Upper lobe of left lung (tissue), 4 donors: ENCODE data around the gene OR10A6.

ENCODE experiments used
- CTCF ChIP-seq, 6 experiments: fragments of 450-650 bp in 4 of 6; fragments of 200-600 bp in 2 of 6; sonication (generic) in 2 of 6; IDR thresholded peaks; one replicate each; pipeline ENCODE4 v1.5.1; 2016 to 2019; ENCODE audit warnings: antibody characterized with exemption in 6 of 6
- EP300 ChIP-seq, 4 donors: sonication (generic); formaldehyde crosslinking; IDR thresholded peaks; one replicate each; pipeline ENCODE4 v1.5.1; 2017; ENCODE audit warnings: antibody characterized with exemption in 4 of 4, control low read depth in 2 of 4
- POLR2AphosphoS5 ChIP-seq, 2 donors: sonication (generic); formaldehyde crosslinking; IDR thresholded peaks; one replicate each; pipeline ENCODE4 v1.5.1; 2017; ENCODE audit warnings: antibody characterized with exemption in 2 of 2

- TF ChIP-seq CTCF (IDR thresholded peaks at IDR 0.05) = no peak
- no peak for TF ChIP-seq EP300 (IDR thresholded peaks at IDR 0.05)
- TF ChIP-seq POLR2AphosphoS5 (IDR thresholded peaks at IDR 0.05) = no peak
Observed at GRCh38 chr11:7894251-7894650, 36.8 kb downstream of the OR10A6 start.
